K562 (cell line): ENCODE data around the gene MYOM3.

Experiments used
- EP300 ChIP-seq: IDR thresholded peaks from 2 replicates; pipeline ENCODE4 v1.6.1; 2012; ENCODE audit warnings: low read length, improper control_type of control experiment
- POLR2A ChIP-seq: fragments of 450-650 bp; conservative IDR thresholded peaks from 2 replicates; pipeline ENCODE4 v1.6.1; 2016
- TF ChIP-seq, protein P1 (sequence below), 3 experiments: IDR thresholded peaks in 2 of 3; conservative IDR thresholded peaks in 1 of 3; 2 replicates each; pipeline ENCODE4 v1.5.1; 2011 to 2012; ENCODE audit warnings: low read length in 3 of 3, mild to moderate bottlenecking in 3 of 3, control low read depth in 2 of 3, improper control_type of control experiment in 1 of 3, inconsistent platforms in 1 of 3, low read depth in 1 of 3, mixed read lengths in 1 of 3, moderate library complexity in 1 of 3; ENCODE audit not compliant: insufficient read depth in 2 of 3
- TF ChIP-seq, protein P2 (sequence below): fragments of 450-650 bp; IDR thresholded peaks from 2 replicates; pipeline ENCODE4 v1.7.1; 2018; ENCODE audit warnings: mild to moderate bottlenecking, low read depth; ENCODE audit not compliant: partially characterized antibody
- TF ChIP-seq, protein P3 (sequence below): sonication (generic); formaldehyde crosslinking; IDR thresholded peaks from 2 replicates; pipeline ENCODE4 v1.5.0; 2020; ENCODE audit warnings: missing genetic modification reagents

DNA sequence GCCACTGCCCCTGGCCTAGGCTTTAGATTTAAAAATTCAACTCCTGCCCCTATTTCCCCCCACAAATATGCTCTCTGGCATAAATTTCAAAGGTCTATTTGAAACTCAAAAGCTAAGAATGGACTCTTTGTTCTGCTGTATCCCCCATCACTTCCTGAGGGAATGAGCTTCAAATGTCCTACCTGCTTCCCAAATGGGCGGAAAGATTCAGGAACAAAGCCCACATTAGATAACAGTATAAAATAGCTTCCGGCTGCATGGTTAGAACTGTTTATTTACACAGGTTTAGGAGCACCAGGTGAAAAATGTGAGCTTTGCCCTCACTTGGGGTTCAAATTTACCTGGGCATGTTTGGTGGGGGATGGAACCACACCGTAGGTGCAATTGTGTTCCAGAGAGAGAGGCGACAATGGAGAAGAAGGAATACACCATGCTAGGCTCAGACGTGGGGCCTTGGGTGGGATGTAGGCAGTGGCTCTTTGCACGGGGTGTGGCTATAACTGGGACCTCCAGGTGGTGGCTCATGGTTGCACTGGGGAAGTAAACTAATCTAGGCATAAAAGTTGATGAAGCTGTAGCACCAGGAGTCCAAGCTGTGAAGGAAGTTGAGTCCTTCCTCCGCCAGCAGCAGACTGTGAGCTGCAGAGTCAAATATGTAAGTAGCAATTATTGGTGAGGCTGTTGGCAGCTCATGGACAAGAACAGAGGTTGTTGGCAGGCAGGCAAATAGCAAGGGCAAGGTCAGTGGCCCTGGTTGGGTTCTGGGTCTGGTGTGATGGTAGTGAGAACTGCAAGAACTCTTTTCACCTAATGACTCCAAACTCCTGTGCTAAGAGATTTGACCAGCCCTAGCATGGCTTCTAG lies 90.3 kb downstream of the MYOM3 start:
- TF ChIP-seq, protein P1, sequence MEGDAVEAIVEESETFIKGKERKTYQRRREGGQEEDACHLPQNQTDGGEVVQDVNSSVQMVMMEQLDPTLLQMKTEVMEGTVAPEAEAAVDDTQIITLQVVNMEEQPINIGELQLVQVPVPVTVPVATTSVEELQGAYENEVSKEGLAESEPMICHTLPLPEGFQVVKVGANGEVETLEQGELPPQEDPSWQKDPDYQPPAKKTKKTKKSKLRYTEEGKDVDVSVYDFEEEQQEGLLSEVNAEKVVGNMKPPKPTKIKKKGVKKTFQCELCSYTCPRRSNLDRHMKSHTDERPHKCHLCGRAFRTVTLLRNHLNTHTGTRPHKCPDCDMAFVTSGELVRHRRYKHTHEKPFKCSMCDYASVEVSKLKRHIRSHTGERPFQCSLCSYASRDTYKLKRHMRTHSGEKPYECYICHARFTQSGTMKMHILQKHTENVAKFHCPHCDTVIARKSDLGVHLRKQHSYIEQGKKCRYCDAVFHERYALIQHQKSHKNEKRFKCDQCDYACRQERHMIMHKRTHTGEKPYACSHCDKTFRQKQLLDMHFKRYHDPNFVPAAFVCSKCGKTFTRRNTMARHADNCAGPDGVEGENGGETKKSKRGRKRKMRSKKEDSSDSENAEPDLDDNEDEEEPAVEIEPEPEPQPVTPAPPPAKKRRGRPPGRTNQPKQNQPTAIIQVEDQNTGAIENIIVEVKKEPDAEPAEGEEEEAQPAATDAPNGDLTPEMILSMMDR (IDR thresholded peaks at IDR 0.05 in 2 of 3, conservative IDR thresholded peaks at IDR 0.05 in 1 of 3; ENCODE audit: insufficient read depth in 2 of 3, low read depth in 1 of 3, low read length in 3 of 3), result no peak
- TF ChIP-seq EP300 (no peak), POLR2A (no peak)
- TF ChIP-seq, protein P2, sequence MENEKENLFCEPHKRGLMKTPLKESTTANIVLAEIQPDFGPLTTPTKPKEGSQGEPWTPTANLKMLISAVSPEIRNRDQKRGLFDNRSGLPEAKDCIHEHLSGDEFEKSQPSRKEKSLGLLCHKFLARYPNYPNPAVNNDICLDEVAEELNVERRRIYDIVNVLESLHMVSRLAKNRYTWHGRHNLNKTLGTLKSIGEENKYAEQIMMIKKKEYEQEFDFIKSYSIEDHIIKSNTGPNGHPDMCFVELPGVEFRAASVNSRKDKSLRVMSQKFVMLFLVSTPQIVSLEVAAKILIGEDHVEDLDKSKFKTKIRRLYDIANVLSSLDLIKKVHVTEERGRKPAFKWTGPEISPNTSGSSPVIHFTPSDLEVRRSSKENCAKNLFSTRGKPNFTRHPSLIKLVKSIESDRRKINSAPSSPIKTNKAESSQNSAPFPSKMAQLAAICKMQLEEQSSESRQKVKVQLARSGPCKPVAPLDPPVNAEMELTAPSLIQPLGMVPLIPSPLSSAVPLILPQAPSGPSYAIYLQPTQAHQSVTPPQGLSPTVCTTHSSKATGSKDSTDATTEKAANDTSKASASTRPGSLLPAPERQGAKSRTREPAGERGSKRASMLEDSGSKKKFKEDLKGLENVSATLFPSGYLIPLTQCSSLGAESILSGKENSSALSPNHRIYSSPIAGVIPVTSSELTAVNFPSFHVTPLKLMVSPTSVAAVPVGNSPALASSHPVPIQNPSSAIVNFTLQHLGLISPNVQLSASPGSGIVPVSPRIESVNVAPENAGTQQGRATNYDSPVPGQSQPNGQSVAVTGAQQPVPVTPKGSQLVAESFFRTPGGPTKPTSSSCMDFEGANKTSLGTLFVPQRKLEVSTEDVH, result no peak
- TF ChIP-seq, protein P3, sequence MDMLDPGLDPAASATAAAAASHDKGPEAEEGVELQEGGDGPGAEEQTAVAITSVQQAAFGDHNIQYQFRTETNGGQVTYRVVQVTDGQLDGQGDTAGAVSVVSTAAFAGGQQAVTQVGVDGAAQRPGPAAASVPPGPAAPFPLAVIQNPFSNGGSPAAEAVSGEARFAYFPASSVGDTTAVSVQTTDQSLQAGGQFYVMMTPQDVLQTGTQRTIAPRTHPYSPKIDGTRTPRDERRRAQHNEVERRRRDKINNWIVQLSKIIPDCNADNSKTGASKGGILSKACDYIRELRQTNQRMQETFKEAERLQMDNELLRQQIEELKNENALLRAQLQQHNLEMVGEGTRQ (CRISPR knock-in tag), result no peak
